Immature natural killer cell (primary cell): ENCODE data around the gene PLEKHA1. TPM values are rescaled to one million over a fixed set of nuclear protein-coding genes. Genes with fewer than 3 reads are reported as not detected.

ENCODE experiments used
- DNase-seq, 3 donors: peaks; one replicate each; pipeline ENCODE4 v3.0.0; 2022; ENCODE audit warnings: mixed read lengths in 1 of 3
- H3K27ac Mint-ChIP-seq, 6 donors: one replicate each; pipeline ENCODE4 v1.8.0; 2020; ENCODE audit warnings: mixed read lengths in 6 of 6, mild to moderate bottlenecking in 5 of 6, inconsistent platforms in 4 of 6, moderate library complexity in 3 of 6
- H3K27me3 Mint-ChIP-seq, 3 donors: one replicate each; pipeline ENCODE4 v1.8.0; 2020 to 2021; ENCODE audit warnings: low read depth in 3 of 3, mild to moderate bottlenecking in 3 of 3, mixed read lengths in 3 of 3, moderate library complexity in 3 of 3, inconsistent platforms in 1 of 3
- H3K36me3 Mint-ChIP-seq, 3 donors: one replicate each; pipeline ENCODE4 v1.8.0; 2020; ENCODE audit warnings: mixed read lengths in 3 of 3, inconsistent platforms in 2 of 3, mild to moderate bottlenecking in 2 of 3
- H3K4me1 Mint-ChIP-seq, 2 donors: one replicate each; pipeline ENCODE4 v1.8.0; 2020; ENCODE audit warnings: inconsistent platforms in 2 of 2, mild to moderate bottlenecking in 2 of 2, mixed read lengths in 2 of 2, moderate library complexity in 1 of 2
- H3K4me3 Mint-ChIP-seq, 5 donors: one replicate each; pipeline ENCODE4 v1.8.0; 2020; ENCODE audit warnings: mild to moderate bottlenecking in 5 of 5, mixed read lengths in 5 of 5, inconsistent platforms in 3 of 5, moderate library complexity in 3 of 5
- H3K9me3 Mint-ChIP-seq, 6 donors: one replicate each; pipeline ENCODE4 v1.8.0; 2020; ENCODE audit warnings: mild to moderate bottlenecking in 6 of 6, mixed read lengths in 6 of 6, inconsistent platforms in 4 of 6, moderate library complexity in 3 of 6
- polyA plus RNA-seq, 3 donors: library from polyadenylated mRNA; unstranded; fragments of 300-500 nt; fragmentation: Illumina TruSeq; gene quantifications; one replicate each; pipeline ENCODE4 v1.2.3, GENCODE V29; 2021

PLEKHA1 gene
- polyA plus RNA-seq, 3 donors from 2014 or later = 134 to 142 (median 140) TPM

- DNase-seq = no peak
- Mint-ChIP-seq H3K9me3 (no peaks in the 10 kb centered on the region), H3K4me1 (peaks cover 13% of the 10 kb centered on the region in 2 donors), H3K27me3 (peaks cover 8 to 25% (median 16%) of the 10 kb centered on the region in 3 donors), H3K36me3 (peaks cover 0 to 2% (median 0%) of the 10 kb centered on the region in 3 donors), H3K4me3 (no peak overlapping the region), H3K27ac (no peak overlapping the region)
These were observed 83.4 kb downstream of the PLEKHA1 start for GRCh38 chr10:122457934-122458333.

DNA sequence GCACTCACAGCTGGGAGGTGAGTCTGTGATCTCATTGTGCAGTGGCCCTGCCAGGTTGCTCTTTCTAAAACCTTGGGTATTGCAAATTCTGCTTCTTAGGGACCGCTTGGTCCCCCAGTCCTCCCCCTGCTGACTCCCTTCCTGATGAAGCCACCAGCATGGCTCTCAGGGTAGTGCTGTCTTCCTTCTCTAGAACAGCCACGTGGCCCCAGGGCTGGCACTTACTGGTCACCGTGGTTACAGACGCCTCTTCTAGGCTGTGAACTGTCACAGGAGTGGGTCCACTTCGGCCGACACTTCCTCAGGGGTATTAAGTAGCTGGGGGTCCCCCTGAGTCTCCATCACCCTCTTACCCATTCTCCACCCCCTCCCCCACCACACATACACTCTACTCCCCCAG is 84.2 kb downstream of the PLEKHA1 start:
- no peaks in the 10 kb centered on the region for H3K9me3 Mint-ChIP-seq
- H3K27me3 Mint-ChIP-seq = peaks cover 8 to 31% (median 19%) of the 10 kb centered on the region in 3 donors
- H3K27ac Mint-ChIP-seq = no peak overlapping the region
- H3K4me1 Mint-ChIP-seq = peaks cover 15 to 17% of the 10 kb centered on the region in 2 donors
- H3K4me3 Mint-ChIP-seq = no peak overlapping the region
- no peak for DNase-seq
- peaks cover 0 to 2% (median 0%) of the 10 kb centered on the region in 3 donors for H3K36me3 Mint-ChIP-seq

DNA sequence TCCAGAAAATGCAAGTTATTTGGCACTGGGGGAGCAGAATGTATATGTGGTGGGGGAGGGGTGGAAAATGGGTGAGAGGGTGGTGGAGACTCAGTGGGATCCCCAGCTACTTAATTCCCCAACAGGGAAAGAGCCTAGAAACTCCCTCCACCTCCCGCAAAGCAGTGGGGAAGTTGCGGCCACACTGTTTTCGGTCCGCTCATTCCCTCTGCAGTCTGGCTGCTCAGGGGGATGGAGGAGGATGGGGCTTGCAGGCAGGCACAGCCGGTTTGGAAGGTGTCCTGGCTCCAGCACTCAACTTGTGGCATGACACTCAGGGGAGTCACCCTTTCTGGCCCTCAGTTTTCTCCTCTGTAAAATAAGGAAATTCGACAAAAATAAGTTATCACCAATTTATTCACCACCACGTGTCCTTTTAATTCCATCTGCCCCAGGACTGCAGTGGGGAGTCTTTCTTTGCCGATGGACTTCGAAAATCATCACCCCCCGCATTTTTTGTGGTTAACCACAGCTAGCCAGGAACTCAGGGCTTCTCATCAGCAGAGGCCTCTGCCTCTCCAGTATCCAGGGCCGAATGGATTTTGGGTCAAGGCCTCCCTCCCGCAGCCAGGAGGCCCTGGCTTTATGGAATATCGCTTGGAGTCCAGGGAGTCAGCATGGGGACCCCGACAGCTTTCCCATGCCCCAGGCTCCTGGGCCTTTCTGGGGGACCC is 85.2 kb downstream of the PLEKHA1 start:
- H3K4me1 Mint-ChIP-seq = peaks cover 15 to 17% of the 10 kb centered on the region in 2 donors
- no peaks in the 10 kb centered on the region for H3K9me3 Mint-ChIP-seq
- no peak overlapping the region for H3K27ac Mint-ChIP-seq
- H3K27me3 Mint-ChIP-seq = peaks cover 8 to 31% (median 19%) of the 10 kb centered on the region in 3 donors
- no peak for DNase-seq
- H3K36me3 Mint-ChIP-seq = peaks cover 0 to 2% (median 0%) of the 10 kb centered on the region in 3 donors
- H3K4me3 Mint-ChIP-seq = peak overlapping the region in 2 of 5 donors; percentile 43 to 49

DNA sequence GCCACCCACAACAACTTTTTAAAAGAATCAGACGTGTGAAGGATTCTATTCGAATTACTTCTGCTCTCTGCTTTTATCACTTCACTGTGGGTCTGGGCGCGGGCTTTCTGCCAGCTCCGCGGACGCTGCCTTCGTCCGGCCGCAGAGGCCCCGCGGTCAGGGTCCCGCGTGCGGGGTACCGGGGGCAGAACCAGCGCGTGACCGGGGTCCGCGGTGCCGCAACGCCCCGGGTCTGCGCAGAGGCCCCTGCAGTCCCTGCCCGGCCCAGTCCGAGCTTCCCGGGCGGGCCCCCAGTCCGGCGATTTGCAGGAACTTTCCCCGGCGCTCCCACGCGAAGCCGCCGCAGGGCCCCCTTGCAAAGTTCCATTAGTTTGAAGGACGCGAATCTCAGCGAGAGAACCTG is 86.4 kb downstream of the PLEKHA1 start:
- H3K36me3 Mint-ChIP-seq = peaks cover 0 to 2% (median 0%) of the 10 kb centered on the region in 3 donors
- DNase-seq = no peak
- peaks cover 8 to 31% (median 19%) of the 10 kb centered on the region in 3 donors for H3K27me3 Mint-ChIP-seq
- peak overlapping the region; percentile 56 to 75 (median 65) for H3K4me3 Mint-ChIP-seq
- H3K9me3 Mint-ChIP-seq = no peaks in the 10 kb centered on the region
- no peak overlapping the region for H3K27ac Mint-ChIP-seq
- H3K4me1 Mint-ChIP-seq = peaks cover 15 to 17% of the 10 kb centered on the region in 2 donors

DNA sequence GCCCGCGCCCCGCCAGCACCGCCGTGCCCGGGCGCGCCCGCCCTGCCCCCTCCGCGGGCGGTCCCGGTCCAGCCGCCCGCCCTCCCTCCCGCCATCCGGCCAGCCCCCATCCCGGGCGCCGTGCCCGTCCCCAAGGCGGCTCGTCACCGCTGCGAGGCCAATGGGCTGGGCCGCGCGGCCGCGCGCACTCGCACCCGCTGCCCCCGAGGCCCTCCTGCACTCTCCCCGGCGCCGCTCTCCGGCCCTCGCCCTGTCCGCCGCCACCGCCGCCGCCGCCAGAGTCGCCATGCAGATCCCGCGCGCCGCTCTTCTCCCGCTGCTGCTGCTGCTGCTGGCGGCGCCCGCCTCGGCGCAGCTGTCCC is 86.8 kb downstream of the PLEKHA1 start, which contains the start of gene HTRA1:
Gene HTRA1, plus strand, starts transcription at position 187 of the 362 bp plus-strand sequence. Its CDS starts 100 bp downstream, at position 287.
- Mint-ChIP-seq H3K27ac (no peak within 1 kb of the TSS), H3K36me3 (peaks cover 0 to 2% (median 0%) of the 10 kb centered on the region in 3 donors), H3K9me3 (no peaks in the 10 kb centered on the region), H3K4me1 (peaks cover 15 to 17% of the 10 kb centered on the region in 2 donors), H3K4me3 (peak within 1 kb of the TSS; percentile 76 to 87 (median 83)), H3K27me3 (peaks cover 8 to 31% (median 19%) of the 10 kb centered on the region in 3 donors)
- no peak for DNase-seq

GRCh38 chr10:122461729-122462532 is 87.4 kb downstream of the PLEKHA1 start:
- Mint-ChIP-seq H3K36me3 (peaks cover 0 to 2% (median 0%) of the 10 kb centered on the region in 3 donors), H3K27me3 (peaks cover 8 to 31% (median 19%) of the 10 kb centered on the region in 3 donors), H3K4me3 (peak overlapping the region; percentile 76 to 87 (median 83)), H3K4me1 (peaks cover 15 to 17% of the 10 kb centered on the region in 2 donors), H3K9me3 (no peaks in the 10 kb centered on the region), H3K27ac (no peak overlapping the region)
- DNase-seq = no peak

DNA sequence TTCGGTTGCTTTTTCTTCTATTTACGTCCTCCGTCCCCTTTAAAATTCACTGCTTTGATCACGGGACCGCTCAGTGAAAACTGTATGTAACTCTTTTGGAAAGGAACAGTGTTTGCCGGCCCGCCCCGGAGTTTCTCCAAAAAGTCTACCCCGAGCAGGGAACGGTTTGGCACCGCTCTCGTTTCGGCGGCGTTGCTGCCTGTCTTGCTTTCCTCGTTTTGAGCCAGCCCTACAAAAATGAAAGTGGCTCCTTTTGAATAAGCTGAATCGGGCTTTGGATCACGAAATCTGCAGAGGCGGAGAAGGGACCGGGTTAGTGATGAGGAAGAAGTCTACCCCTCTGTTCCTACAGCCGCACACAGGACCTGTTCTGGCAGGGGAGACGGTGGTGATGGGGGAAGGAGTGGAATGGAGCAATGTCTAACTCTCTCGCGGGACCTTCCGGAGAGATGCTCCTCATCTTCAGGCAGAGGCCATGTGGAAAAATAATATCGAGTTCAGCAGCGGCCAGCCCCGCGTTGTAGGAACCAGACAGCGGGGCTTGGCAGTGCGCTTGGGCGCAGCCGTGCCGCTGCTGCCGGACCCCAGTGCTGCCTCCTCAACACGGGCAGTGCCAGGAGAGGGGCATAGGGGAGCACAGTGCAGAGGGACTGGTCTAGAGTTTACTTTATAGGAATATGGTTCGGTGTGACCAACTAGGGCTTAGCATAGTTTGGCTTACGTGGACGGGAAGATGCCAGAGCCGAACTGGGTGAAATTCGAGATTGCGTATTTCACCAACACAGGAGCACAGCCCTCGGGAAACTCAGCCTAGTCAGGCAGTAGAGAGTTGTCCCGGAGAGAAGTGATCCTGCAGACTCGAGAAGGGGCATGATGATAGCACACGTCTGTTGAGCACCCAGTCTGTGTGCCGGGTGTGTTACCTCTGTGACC is 88.3 kb downstream of the PLEKHA1 start:
- Mint-ChIP-seq H3K4me1 (peaks cover 15 to 17% of the 10 kb centered on the region in 2 donors), H3K4me3 (peak overlapping the region; percentile 76 to 87 (median 83)), H3K27ac (no peak overlapping the region), H3K36me3 (peaks cover 0 to 2% (median 0%) of the 10 kb centered on the region in 3 donors), H3K9me3 (no peaks in the 10 kb centered on the region), H3K27me3 (peaks cover 8 to 31% (median 16%) of the 10 kb centered on the region in 3 donors)
- no peak for DNase-seq

GRCh38 chr10:122463466-122464249 is 89.2 kb downstream of the PLEKHA1 start:
- H3K27me3 Mint-ChIP-seq = peaks cover 8 to 31% (median 13%) of the 10 kb centered on the region in 3 donors
- H3K36me3 Mint-ChIP-seq = peaks cover 0 to 2% (median 0%) of the 10 kb centered on the region in 3 donors
- H3K9me3 Mint-ChIP-seq = no peaks in the 10 kb centered on the region
- peak overlapping the region; percentile 30 to 85 (median 54) for H3K4me3 Mint-ChIP-seq
- no peak overlapping the region for H3K27ac Mint-ChIP-seq
- DNase-seq = no peak
- H3K4me1 Mint-ChIP-seq = peaks cover 15 to 17% of the 10 kb centered on the region in 2 donors

- DNase-seq = no peak
- no peak overlapping the region for H3K4me3 Mint-ChIP-seq
These were observed 89.7 kb downstream of the PLEKHA1 start for GRCh38 chr10:122464250-122464510.

DNA sequence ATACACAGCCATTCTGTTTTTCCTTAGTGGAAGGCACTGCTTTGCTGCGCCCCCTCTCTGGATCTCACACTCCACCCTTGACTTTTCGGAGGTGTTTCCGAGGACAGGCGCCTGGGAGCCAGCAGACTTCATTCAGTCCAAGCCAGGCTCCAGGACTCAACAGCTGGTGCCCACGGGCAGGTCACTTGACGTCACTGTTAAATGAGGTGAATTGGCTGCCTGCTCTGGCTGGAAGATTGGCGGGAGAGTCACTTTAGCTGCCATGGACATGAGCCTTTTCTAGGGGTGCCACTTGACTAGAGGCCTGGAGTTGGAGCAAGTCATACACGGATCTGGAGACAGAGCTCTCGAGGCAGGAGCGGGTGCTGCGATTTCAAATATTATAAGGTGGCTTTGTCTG is 90.1 kb downstream of the PLEKHA1 start:
- peaks cover 0 to 2% (median 0%) of the 10 kb centered on the region in 3 donors for H3K36me3 Mint-ChIP-seq
- no peak overlapping the region for H3K27ac Mint-ChIP-seq
- no peak overlapping the region for H3K4me3 Mint-ChIP-seq
- peaks cover 15% of the 10 kb centered on the region in 2 donors for H3K4me1 Mint-ChIP-seq
- DNase-seq = no peak
- H3K9me3 Mint-ChIP-seq = no peaks in the 10 kb centered on the region
- peaks cover 8 to 26% (median 11%) of the 10 kb centered on the region in 3 donors for H3K27me3 Mint-ChIP-seq

More at GRCh38 chr10:122464250-122464510, 89.7 kb downstream of the PLEKHA1 start:
- Mint-ChIP-seq H3K36me3 (peaks cover 0 to 2% (median 0%) of the 10 kb centered on the region in 3 donors), H3K27me3 (peaks cover 8 to 29% (median 11%) of the 10 kb centered on the region in 3 donors), H3K27ac (no peak overlapping the region), H3K9me3 (no peaks in the 10 kb centered on the region), H3K4me1 (peaks cover 15 to 16% of the 10 kb centered on the region in 2 donors)

GRCh38 chr10:122465401-122466040 is 91.0 kb downstream of the PLEKHA1 start:
- no peak for DNase-seq
- Mint-ChIP-seq H3K4me3 (no peak overlapping the region), H3K27ac (no peak overlapping the region), H3K27me3 (peaks cover 6 to 20% (median 13%) of the 10 kb centered on the region in 3 donors), H3K9me3 (no peaks in the 10 kb centered on the region), H3K4me1 (peaks cover 13 to 14% of the 10 kb centered on the region in 2 donors), H3K36me3 (peaks cover 0 to 2% (median 0%) of the 10 kb centered on the region in 3 donors)

GRCh38 chr10:122466951-122467381 is 92.5 kb downstream of the PLEKHA1 start:
- Mint-ChIP-seq H3K4me1 (peaks cover 9 to 12% of the 10 kb centered on the region in 2 donors), H3K36me3 (peaks cover 0 to 2% (median 0%) of the 10 kb centered on the region in 3 donors), H3K4me3 (no peak overlapping the region), H3K27ac (no peak overlapping the region), H3K9me3 (no peaks in the 10 kb centered on the region), H3K27me3 (peaks cover 6 to 20% (median 13%) of the 10 kb centered on the region in 3 donors)
- DNase-seq = no peak
